ENCODE measurements around the gene HRG. TPM values are rescaled to one million over a fixed set of nuclear protein-coding genes. Genes with fewer than 3 reads are reported as not detected.
"Not testable (repeated sequence)": the region's sequence is repeated elsewhere in the genome, so short reads cannot be mapped to it uniquely, and the experiment has no call there.

HRG gene
- total and polyA plus RNA-seq, 2 experiments from 2014 or later, result not detected

DNA sequence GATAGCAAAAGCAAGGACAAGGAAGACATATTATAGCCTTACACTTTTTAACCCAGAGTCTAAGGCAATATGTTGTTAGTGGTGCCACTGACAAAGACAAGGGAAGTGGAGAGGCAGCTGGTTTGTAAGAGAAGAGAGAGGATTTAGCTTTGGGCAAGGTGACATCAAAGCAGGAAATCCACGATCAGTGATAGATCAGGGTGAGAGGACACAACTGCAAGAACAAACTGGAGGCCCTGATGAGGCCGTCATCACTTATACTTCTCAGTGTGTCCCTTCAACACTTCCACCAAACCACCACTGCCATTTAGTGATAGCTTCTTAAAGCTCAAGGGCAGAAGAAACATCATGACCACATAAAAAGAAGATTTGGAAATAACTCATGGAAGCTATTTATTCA lies 20.7 kb downstream of the HRG start:
- not testable (repeated sequence) for H3K4me3 Mint-ChIP-seq; DNase-seq (ENCODE audit: low spot score); H3K4me1 ChIP-seq (ENCODE audit: insufficient read depth); H3K9me2 ChIP-seq (ENCODE audit: insufficient read depth); H4K20me1 ChIP-seq (replicated peaks; ENCODE audit: insufficient read depth); H3K4me2 ChIP-seq; H3K36me3 Mint-ChIP-seq (ENCODE audit: low read depth); H3K27ac Mint-ChIP-seq; H3K27me3 Mint-ChIP-seq (ENCODE audit: insufficient read depth, low read depth, poor library complexity); H2AFZ ChIP-seq; H3K4me1 Mint-ChIP-seq; H3K27me3 ChIP-seq (ENCODE audit: insufficient read depth); H3K36me3 ChIP-seq (ENCODE audit: insufficient read depth); H3K79me2 ChIP-seq (replicated peaks; ENCODE audit: insufficient read depth); H3K4me3 ChIP-seq; ATAC-seq; H3F3A ChIP-seq (replicated peaks; ENCODE audit: low read depth); H3K27ac ChIP-seq (ENCODE audit: low read depth)
- peaks cover 14% of the 10 kb centered on the region for H3K9me3 Mint-ChIP-seq

DNA sequence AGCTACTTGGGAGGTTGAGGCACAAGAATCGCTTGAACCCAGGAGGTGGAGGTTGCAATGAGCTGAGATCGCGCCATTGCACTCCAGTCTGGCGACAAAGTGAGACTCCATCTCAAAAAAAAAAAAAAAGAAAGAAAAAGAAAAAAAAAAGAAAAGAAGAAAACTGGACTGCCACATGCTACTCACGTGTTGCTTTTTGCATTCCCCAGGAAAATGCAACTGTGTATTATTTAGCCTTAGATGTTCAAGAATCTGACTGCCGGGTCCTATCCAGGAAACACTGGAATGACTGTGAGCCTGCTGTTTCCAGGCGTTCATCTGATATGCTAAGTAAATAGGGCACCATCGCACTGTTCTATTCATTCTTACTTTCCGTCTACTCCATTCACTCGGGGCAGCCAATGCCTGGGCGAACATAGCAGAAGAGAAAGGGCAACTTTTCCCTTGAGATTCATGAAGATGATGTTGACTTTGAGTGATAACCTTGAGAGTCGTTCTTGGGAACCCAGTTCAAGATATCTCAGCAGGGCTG lies 21.4 kb downstream of the HRG start:
- Mint-ChIP-seq H3K4me3 (no peak overlapping the region), H3K36me3 (ENCODE audit: low read depth) (peaks cover 8% of the 10 kb centered on the region; the same call in 2 of the 3 replicates), H3K27me3 (ENCODE audit: insufficient read depth, low read depth, poor library complexity) (peaks cover 5% of the 10 kb centered on the region), H3K27ac (no peak overlapping the region), H3K9me3 (peaks cover 14% of the 10 kb centered on the region), H3K4me1 (no peaks in the 10 kb centered on the region)
- no peak for ATAC-seq
- no peak overlapping the region for H3K4me2 ChIP-seq
- H4K20me1 ChIP-seq (replicated peaks; ENCODE audit: insufficient read depth), result no peaks in the 10 kb centered on the region
- H3K79me2 ChIP-seq (replicated peaks; ENCODE audit: insufficient read depth), result no peaks in the 10 kb centered on the region
- H3K9me2 ChIP-seq (ENCODE audit: insufficient read depth), result peaks cover 13% of the 10 kb centered on the region; the same call in 1 of the 2 replicates
- no peaks in the 10 kb centered on the region for H3K4me1 ChIP-seq (ENCODE audit: insufficient read depth)
- DNase-seq (ENCODE audit: low spot score), result no peak
- H2AFZ ChIP-seq, result no peak overlapping the region
- no peak overlapping the region for H3K27ac ChIP-seq (ENCODE audit: low read depth)
- no peak overlapping the region for H3K4me3 ChIP-seq
- H3F3A ChIP-seq (replicated peaks; ENCODE audit: low read depth), result no peaks in the 10 kb centered on the region
- H3K36me3 ChIP-seq (ENCODE audit: insufficient read depth), result no peaks in the 10 kb centered on the region
- no peaks in the 10 kb centered on the region for H3K27me3 ChIP-seq (ENCODE audit: insufficient read depth)
- TF ChIP-seq EZH2 (IDR thresholded peaks at IDR 0.05; ENCODE audit: low read depth, unreplicated experiment) (no peak), JUNB (IDR thresholded peaks at IDR 0.05; ENCODE audit: unreplicated experiment) (no peak), NANOG (IDR thresholded peaks at IDR 0.05; ENCODE audit: borderline replicate concordance) (no peak), ZNF114 (CRISPR knock-in tag; IDR thresholded peaks at IDR 0.05) (no peak), ZNF331 (CRISPR knock-in tag; IDR thresholded peaks at IDR 0.05; ENCODE audit: low read depth) (no peak), EZH2phosphoT487 (IDR thresholded peaks at IDR 0.05; ENCODE audit: unreplicated experiment) (no peak), POLR2AphosphoS5 (IDR thresholded peaks at IDR 0.05; ENCODE audit: low read depth) (no peak), CREB1 (CRISPR knock-in tag; IDR thresholded peaks at IDR 0.05; ENCODE audit: low read depth) (no peak), STAT1 (IDR thresholded peaks at IDR 0.05; ENCODE audit: unreplicated experiment) (no peak)
- TF ChIP-seq, protein P1, sequence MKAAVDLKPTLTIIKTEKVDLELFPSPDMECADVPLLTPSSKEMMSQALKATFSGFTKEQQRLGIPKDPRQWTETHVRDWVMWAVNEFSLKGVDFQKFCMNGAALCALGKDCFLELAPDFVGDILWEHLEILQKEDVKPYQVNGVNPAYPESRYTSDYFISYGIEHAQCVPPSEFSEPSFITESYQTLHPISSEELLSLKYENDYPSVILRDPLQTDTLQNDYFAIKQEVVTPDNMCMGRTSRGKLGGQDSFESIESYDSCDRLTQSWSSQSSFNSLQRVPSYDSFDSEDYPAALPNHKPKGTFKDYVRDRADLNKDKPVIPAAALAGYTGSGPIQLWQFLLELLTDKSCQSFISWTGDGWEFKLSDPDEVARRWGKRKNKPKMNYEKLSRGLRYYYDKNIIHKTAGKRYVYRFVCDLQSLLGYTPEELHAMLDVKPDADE (IDR thresholded peaks at IDR 0.05), result no peak
- TF ChIP-seq, protein P2, sequence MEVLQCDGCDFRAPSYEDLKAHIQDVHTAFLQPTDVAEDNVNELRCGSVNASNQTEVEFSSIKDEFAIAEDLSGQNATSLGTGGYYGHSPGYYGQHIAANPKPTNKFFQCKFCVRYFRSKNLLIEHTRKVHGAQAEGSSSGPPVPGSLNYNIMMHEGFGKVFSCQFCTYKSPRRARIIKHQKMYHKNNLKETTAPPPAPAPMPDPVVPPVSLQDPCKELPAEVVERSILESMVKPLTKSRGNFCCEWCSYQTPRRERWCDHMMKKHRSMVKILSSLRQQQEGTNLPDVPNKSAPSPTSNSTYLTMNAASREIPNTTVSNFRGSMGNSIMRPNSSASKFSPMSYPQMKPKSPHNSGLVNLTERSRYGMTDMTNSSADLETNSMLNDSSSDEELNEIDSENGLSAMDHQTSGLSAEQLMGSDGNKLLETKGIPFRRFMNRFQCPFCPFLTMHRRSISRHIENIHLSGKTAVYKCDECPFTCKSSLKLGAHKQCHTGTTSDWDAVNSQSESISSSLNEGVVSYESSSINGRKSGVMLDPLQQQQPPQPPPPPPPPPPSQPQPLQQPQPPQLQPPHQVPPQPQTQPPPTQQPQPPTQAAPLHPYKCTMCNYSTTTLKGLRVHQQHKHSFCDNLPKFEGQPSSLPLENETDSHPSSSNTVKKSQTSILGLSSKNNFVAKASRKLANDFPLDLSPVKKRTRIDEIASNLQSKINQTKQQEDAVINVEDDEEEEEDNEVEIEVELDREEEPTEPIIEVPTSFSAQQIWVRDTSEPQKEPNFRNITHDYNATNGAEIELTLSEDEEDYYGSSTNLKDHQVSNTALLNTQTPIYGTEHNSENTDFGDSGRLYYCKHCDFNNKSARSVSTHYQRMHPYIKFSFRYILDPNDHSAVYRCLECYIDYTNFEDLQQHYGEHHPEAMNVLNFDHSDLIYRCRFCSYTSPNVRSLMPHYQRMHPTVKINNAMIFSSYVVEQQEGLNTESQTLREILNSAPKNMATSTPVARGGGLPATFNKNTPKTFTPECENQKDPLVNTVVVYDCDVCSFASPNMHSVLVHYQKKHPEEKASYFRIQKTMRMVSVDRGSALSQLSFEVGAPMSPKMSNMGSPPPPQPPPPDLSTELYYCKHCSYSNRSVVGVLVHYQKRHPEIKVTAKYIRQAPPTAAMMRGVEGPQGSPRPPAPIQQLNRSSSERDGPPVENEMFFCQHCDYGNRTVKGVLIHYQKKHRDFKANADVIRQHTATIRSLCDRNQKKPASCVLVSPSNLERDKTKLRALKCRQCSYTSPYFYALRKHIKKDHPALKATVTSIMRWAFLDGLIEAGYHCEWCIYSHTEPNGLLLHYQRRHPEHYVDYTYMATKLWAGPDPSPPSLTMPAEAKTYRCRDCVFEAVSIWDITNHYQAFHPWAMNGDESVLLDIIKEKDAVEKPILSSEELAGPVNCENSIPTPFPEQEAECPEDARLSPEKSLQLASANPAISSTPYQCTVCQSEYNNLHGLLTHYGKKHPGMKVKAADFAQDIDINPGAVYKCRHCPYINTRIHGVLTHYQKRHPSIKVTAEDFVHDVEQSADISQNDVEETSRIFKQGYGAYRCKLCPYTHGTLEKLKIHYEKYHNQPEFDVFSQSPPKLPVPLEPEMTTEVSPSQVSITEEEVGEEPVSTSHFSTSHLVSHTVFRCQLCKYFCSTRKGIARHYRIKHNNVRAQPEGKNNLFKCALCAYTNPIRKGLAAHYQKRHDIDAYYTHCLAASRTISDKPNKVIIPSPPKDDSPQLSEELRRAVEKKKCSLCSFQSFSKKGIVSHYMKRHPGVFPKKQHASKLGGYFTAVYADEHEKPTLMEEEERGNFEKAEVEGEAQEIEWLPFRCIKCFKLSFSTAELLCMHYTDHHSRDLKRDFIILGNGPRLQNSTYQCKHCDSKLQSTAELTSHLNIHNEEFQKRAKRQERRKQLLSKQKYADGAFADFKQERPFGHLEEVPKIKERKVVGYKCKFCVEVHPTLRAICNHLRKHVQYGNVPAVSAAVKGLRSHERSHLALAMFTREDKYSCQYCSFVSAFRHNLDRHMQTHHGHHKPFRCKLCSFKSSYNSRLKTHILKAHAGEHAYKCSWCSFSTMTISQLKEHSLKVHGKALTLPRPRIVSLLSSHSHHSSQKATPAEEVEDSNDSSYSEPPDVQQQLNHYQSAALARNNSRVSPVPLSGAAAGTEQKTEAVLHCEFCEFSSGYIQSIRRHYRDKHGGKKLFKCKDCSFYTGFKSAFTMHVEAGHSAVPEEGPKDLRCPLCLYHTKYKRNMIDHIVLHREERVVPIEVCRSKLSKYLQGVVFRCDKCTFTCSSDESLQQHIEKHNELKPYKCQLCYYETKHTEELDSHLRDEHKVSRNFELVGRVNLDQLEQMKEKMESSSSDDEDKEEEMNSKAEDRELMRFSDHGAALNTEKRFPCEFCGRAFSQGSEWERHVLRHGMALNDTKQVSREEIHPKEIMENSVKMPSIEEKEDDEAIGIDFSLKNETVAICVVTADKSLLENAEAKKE (CRISPR knock-in tag; IDR thresholded peaks at IDR 0.05), result no peak
- TF ChIP-seq, protein P3, sequence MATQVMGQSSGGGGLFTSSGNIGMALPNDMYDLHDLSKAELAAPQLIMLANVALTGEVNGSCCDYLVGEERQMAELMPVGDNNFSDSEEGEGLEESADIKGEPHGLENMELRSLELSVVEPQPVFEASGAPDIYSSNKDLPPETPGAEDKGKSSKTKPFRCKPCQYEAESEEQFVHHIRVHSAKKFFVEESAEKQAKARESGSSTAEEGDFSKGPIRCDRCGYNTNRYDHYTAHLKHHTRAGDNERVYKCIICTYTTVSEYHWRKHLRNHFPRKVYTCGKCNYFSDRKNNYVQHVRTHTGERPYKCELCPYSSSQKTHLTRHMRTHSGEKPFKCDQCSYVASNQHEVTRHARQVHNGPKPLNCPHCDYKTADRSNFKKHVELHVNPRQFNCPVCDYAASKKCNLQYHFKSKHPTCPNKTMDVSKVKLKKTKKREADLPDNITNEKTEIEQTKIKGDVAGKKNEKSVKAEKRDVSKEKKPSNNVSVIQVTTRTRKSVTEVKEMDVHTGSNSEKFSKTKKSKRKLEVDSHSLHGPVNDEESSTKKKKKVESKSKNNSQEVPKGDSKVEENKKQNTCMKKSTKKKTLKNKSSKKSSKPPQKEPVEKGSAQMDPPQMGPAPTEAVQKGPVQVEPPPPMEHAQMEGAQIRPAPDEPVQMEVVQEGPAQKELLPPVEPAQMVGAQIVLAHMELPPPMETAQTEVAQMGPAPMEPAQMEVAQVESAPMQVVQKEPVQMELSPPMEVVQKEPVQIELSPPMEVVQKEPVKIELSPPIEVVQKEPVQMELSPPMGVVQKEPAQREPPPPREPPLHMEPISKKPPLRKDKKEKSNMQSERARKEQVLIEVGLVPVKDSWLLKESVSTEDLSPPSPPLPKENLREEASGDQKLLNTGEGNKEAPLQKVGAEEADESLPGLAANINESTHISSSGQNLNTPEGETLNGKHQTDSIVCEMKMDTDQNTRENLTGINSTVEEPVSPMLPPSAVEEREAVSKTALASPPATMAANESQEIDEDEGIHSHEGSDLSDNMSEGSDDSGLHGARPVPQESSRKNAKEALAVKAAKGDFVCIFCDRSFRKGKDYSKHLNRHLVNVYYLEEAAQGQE (IDR thresholded peaks at IDR 0.05; ENCODE audit: unreplicated experiment), result no peak

All from GM23338 (cell line).